Measurements from ENCODE around the gene PLA2G4D.

DNA sequence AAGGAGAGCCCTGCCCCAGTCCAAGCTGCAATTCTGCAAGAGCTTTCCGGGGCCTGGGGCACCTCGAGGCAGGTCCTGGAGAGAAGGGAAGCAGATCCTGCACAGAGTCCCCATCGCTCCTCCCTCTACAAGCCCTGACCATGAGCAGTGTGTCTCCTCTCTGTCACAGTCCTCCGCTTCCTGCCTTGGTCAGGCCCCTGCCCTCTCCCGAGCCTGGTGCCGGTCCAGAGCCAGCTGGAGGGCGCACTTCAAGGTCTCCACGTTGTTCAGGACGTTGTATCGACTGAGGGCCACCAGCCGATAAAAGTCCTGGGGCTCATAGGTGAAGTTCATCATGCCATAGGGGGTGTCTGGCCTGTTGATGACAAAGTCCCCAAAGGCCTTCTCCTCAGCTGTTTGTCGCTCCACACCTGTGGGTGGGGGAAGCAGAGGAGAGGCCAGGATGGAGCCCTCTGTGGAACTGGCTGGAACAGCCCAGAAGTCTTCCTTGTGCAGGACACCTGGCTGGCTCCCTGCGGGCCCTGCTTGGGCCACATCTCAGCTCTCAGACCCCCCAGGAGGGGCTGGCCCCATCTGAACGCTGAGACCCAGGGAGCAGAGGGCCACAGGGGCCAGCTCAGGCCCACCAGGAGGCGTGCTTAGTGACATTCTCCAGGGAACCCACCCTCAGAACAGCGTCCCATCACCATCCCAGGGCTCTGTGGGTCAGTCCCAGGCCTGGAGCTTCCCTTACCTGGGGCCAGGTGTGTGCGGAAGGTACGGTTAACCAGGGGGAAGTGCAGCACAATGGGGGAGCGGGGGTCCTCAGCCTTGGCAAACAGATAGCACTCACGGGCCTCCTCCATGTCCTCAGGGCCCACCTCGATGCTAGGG lies 47.7 kb upstream of the PLA2G4D start:
- TF ChIP-seq, protein P1, sequence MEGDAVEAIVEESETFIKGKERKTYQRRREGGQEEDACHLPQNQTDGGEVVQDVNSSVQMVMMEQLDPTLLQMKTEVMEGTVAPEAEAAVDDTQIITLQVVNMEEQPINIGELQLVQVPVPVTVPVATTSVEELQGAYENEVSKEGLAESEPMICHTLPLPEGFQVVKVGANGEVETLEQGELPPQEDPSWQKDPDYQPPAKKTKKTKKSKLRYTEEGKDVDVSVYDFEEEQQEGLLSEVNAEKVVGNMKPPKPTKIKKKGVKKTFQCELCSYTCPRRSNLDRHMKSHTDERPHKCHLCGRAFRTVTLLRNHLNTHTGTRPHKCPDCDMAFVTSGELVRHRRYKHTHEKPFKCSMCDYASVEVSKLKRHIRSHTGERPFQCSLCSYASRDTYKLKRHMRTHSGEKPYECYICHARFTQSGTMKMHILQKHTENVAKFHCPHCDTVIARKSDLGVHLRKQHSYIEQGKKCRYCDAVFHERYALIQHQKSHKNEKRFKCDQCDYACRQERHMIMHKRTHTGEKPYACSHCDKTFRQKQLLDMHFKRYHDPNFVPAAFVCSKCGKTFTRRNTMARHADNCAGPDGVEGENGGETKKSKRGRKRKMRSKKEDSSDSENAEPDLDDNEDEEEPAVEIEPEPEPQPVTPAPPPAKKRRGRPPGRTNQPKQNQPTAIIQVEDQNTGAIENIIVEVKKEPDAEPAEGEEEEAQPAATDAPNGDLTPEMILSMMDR (conservative IDR thresholded peaks at IDR 0.05; ENCODE audit: low read depth, low read length), result no peak
- TF ChIP-seq EZH2 (IDR thresholded peaks at IDR 0.05; ENCODE audit: borderline replicate concordance, low read depth, low read length, poor library complexity, severe bottlenecking), result no peak

Data from A673 (cell line).